ENCODE measurements around the gene CYBRD1. TPM values are rescaled to one million over a fixed set of nuclear protein-coding genes. Genes with fewer than 3 reads are reported as not detected.
A peak's percentile ranks its signal among the peaks of the same experiment; 100 is the strongest.

The CYBRD1 gene
- total RNA-seq, 1 donor from 2014 or later: 226 TPM

DNA sequence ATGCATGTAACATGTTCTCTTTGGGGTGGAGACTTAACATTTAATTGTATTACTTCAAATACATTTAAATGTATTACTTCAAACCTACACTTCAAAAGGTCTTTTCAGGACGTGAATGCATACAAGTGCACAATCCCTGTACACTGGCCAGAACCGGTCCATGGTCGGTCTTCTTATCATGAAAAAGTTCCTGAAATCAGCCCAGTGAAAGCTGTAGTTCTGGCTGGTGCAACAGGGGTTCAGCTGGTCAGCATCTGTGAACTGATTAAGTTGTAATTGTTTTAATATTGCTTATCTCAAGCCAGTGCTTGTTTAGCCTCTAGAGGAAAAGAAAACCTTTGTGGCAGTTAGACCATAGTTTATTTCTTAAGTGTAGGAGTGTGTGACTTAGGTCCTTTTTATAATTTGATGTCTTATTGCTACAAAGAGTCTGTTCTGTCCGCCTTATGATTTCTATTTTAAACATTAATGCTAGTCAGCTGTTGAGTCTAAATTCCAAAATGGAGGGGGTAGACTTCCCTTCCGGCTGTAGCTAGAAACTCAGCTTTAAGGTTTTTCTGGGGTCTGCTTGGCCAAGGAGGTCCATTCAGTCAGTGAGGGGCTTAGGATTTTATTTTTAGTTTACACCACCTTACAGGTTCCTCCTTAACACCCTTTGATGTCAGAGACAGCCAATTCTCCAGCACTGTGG lies 768 bp upstream of the CYBRD1 start:
- Histone ChIP-seq H3K36me3 (no peaks in the 10 kb centered on the region), H3K9me3 (no peaks in the 10 kb centered on the region), H3K27ac (peak overlapping the region; percentile 91), H3K4me3 (peak overlapping the region; percentile 56 to 71), H3K27me3 (no peaks in the 10 kb centered on the region), H3K4me1 (peaks cover 24% of the 10 kb centered on the region)
- no peak for DNase-seq (ENCODE audit: extremely low spot score in 2 of 2)
- intact Hi-C loops (cut with DNase I): loop anchor here (5.0 kb wide), 1 partner anchor 89 kb away; the partner anchor contains the start of genes DCAF17 and METTL8
- TF ChIP-seq, protein P1, sequence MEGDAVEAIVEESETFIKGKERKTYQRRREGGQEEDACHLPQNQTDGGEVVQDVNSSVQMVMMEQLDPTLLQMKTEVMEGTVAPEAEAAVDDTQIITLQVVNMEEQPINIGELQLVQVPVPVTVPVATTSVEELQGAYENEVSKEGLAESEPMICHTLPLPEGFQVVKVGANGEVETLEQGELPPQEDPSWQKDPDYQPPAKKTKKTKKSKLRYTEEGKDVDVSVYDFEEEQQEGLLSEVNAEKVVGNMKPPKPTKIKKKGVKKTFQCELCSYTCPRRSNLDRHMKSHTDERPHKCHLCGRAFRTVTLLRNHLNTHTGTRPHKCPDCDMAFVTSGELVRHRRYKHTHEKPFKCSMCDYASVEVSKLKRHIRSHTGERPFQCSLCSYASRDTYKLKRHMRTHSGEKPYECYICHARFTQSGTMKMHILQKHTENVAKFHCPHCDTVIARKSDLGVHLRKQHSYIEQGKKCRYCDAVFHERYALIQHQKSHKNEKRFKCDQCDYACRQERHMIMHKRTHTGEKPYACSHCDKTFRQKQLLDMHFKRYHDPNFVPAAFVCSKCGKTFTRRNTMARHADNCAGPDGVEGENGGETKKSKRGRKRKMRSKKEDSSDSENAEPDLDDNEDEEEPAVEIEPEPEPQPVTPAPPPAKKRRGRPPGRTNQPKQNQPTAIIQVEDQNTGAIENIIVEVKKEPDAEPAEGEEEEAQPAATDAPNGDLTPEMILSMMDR (IDR thresholded peaks at IDR 0.05): no peak
- TF ChIP-seq POLR2A (IDR thresholded peaks at IDR 0.05): no peak
- no peak for TF ChIP-seq POLR2AphosphoS5 (IDR thresholded peaks at IDR 0.05; ENCODE audit: insufficient read depth in 1 of 2, low read depth in 1 of 2)

DNA sequence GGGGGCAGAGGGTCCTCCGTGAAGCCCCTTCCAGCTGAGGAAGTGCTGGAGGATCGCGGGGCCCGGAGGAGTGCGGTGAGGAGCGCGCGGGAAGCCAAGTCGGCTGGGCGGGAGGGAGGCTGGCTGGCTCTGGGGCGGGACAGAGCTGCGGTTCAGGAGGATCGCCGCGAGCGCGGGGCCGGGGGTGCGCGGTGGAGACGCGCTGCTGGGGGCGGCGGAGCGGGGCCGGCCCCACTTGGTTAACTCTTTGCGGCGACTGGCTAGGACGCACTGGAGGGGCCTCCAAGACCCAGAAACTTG lies 464 bp downstream of the CYBRD1 start:
- H3K36me3 ChIP-seq: no peaks in the 10 kb centered on the region
- TF ChIP-seq, protein P1 (IDR thresholded peaks at IDR 0.05): no peak
- no peak for TF ChIP-seq POLR2A (IDR thresholded peaks at IDR 0.05)
- no peak for TF ChIP-seq POLR2AphosphoS5 (IDR thresholded peaks at IDR 0.05; ENCODE audit: insufficient read depth in 1 of 2, low read depth in 1 of 2)
- H3K27ac ChIP-seq: peak overlapping the region; percentile 91
- peak overlapping the region; percentile 56 to 71 for H3K4me3 ChIP-seq
- no peaks in the 10 kb centered on the region for H3K27me3 ChIP-seq
- no peaks in the 10 kb centered on the region for H3K9me3 ChIP-seq
- no peak for DNase-seq (ENCODE audit: extremely low spot score in 2 of 2)
- intact Hi-C loops (cut with DNase I): loop anchor here (5.0 kb wide), 1 partner anchor 90 kb away; the partner anchor contains the start of genes DCAF17 and METTL8
- peaks cover 32% of the 10 kb centered on the region for H3K4me1 ChIP-seq

DNA sequence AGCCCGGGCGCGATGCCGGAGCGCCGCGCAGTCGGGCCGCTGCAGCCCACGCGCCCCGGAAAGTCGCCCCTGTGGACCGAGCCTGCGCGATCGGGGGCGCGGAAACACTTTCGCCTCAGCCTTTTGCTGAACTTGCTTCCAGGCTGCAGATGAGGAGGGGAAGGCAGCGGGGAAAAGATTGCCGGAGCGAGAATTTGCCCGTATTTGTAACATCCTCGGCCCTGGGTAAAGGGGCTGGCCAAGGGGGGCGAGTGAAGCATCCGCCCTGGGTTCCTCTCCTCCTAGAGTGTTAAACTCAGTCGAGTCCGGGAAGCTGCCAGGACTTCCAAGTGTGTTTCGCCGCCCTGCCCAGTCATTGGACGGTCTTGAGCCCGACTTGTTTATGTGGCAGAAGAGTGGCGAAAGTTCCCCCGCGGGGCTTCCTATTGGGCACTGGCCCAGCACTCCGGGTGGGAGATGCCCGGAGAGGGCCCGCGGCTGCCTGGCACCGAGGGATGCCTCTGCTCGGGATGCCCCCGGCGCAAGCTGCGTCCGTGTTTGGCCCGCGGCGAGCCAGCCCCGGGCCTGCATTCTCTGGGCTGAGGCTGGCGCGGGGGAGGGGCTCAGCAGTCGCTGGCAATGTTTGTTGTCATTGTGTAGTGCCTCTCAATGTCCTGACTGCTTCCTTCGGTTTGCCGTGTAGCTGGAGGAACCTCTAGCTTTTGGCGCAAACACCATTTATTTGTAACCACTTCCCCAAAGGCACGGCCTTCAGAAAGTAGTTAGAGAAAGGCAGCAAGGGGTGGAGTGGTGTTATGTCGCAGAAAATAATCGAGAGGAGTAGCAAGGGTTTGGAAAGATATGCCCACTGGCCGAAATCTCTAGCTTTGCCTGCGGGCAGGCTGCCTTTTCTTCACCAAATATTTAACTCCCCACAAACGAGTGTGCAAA lies 1.1 kb downstream of the CYBRD1 start:
- H3K9me3 ChIP-seq: no peaks in the 10 kb centered on the region
- DNase-seq (ENCODE audit: extremely low spot score in 2 of 2): peak in 1 of 2 donors; percentile 94
- intact Hi-C loops (cut with DNase I): loop anchor here (5.0 kb wide), 1 partner anchor 91 kb away; the partner anchor contains the start of genes DCAF17 and METTL8
- peak overlapping the region; percentile 91 for H3K27ac ChIP-seq
- TF ChIP-seq POLR2A (IDR thresholded peaks at IDR 0.05) (peak in 1 of 2 donors; percentile 38), POLR2AphosphoS5 (IDR thresholded peaks at IDR 0.05; ENCODE audit: insufficient read depth in 1 of 2, low read depth in 1 of 2) (peak; percentile 29 to 83)
- TF ChIP-seq, protein P1 (IDR thresholded peaks at IDR 0.05): no peak
- H3K4me3 ChIP-seq: peak overlapping the region; percentile 56 to 71
- H3K4me1 ChIP-seq: peaks cover 38% of the 10 kb centered on the region
- H3K27me3 ChIP-seq: no peaks in the 10 kb centered on the region
- H3K36me3 ChIP-seq: no peaks in the 10 kb centered on the region

DNA sequence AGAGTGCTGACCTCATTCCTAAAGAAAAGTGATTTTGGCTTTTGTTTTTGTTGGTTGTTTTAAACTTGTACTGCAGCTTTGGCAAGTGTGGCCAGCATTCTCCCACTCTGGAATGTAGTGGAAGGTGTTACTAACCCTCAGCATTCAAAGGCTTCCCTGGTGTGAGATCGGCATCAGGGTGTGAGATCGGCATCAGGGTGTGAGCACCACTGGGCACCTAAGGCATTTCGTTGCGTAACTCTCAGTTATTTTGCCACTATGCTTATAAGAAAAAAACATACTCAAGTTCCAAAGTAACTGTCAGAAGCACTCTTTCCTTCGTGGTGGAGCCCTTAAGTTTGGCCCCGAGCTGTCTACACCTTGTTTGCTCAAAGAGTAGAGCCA lies 1.7 kb downstream of the CYBRD1 start:
- H3K9me3 ChIP-seq: no peaks in the 10 kb centered on the region
- intact Hi-C loops (cut with DNase I): loop anchor here (5.0 kb wide), 1 partner anchor 92 kb away; the partner anchor contains the start of genes DCAF17 and METTL8
- no peak for DNase-seq (ENCODE audit: extremely low spot score in 2 of 2)
- no peak for TF ChIP-seq POLR2A (IDR thresholded peaks at IDR 0.05)
- no peak for TF ChIP-seq POLR2AphosphoS5 (IDR thresholded peaks at IDR 0.05; ENCODE audit: insufficient read depth in 1 of 2, low read depth in 1 of 2)
- TF ChIP-seq, protein P1 (IDR thresholded peaks at IDR 0.05): no peak
- H3K27me3 ChIP-seq: no peaks in the 10 kb centered on the region
- H3K4me3 ChIP-seq: peak overlapping the region; percentile 56 to 71
- peak overlapping the region; percentile 91 for H3K27ac ChIP-seq
- peaks cover 44% of the 10 kb centered on the region for H3K4me1 ChIP-seq
- no peaks in the 10 kb centered on the region for H3K36me3 ChIP-seq
